Measurements from ENCODE around the gene MARCHF3.

The MARCHF3 gene

GRCh38 chr5:126959188-126959587 lies 71.2 kb downstream of the MARCHF3 start:
- no peak for TF ChIP-seq EZH2phosphoT487 (IDR thresholded peaks at IDR 0.05; ENCODE audit: borderline replicate concordance)
- no peak for TF ChIP-seq CTCF (conservative IDR thresholded peaks at IDR 0.05; ENCODE audit: low read length)
- Histone ChIP-seq H3K9ac (ENCODE audit: low read depth, low read length, poor library complexity, severe bottlenecking) (no peak overlapping the region), H3K4me3 (ENCODE audit: low read length, poor library complexity, severe bottlenecking) (no peak overlapping the region), H3K4me1 (ENCODE audit: insufficient read depth, low read length, poor library complexity, severe bottlenecking) (no peaks in the 10 kb centered on the region), H3K27me3 (ENCODE audit: insufficient read depth, low read length, poor library complexity, severe bottlenecking) (no peaks in the 10 kb centered on the region), H3K9me2 (replicated peaks; ENCODE audit: low read depth, low read length) (no peaks in the 10 kb centered on the region), H3F3A (ENCODE audit: low read depth) (no peaks in the 10 kb centered on the region; the same call in 1 of the 2 replicates), H2AFZ (ENCODE audit: low read length) (no peak overlapping the region), H3K9me3 (ENCODE audit: insufficient read depth, low read depth, low read length) (no peaks in the 10 kb centered on the region), H3K79me2 (ENCODE audit: insufficient read depth, low read length) (no peaks in the 10 kb centered on the region), H3K4me2 (ENCODE audit: low read depth, low read length, poor library complexity, severe bottlenecking) (no peak overlapping the region), H3K36me3 (ENCODE audit: insufficient read depth, low read length) (no peaks in the 10 kb centered on the region), H4K20me1 (ENCODE audit: insufficient read depth, low read length, poor library complexity, severe bottlenecking) (no peaks in the 10 kb centered on the region)

- no peaks in the 10 kb centered on the region for H3K36me3 ChIP-seq (ENCODE audit: insufficient read depth, low read length)
- H3K4me3 ChIP-seq (ENCODE audit: low read length, poor library complexity, severe bottlenecking), result no peak overlapping the region
- H3K4me1 ChIP-seq (ENCODE audit: insufficient read depth, low read length, poor library complexity, severe bottlenecking), result no peaks in the 10 kb centered on the region
- no peaks in the 10 kb centered on the region for H3K9me2 ChIP-seq (replicated peaks; ENCODE audit: low read depth, low read length)
- TF ChIP-seq CTCF (conservative IDR thresholded peaks at IDR 0.05; ENCODE audit: low read length) (no peak), EZH2phosphoT487 (IDR thresholded peaks at IDR 0.05; ENCODE audit: borderline replicate concordance) (no peak)
- no peak overlapping the region for H2AFZ ChIP-seq (ENCODE audit: low read length)
- H3K27me3 ChIP-seq (ENCODE audit: insufficient read depth, low read length, poor library complexity, severe bottlenecking), result no peaks in the 10 kb centered on the region
- H3K4me2 ChIP-seq (ENCODE audit: low read depth, low read length, poor library complexity, severe bottlenecking), result no peak overlapping the region
- H3F3A ChIP-seq (ENCODE audit: low read depth), result no peaks in the 10 kb centered on the region
- H3K9me3 ChIP-seq (ENCODE audit: insufficient read depth, low read depth, low read length), result no peaks in the 10 kb centered on the region
- H3K9ac ChIP-seq (ENCODE audit: low read depth, low read length, poor library complexity, severe bottlenecking), result no peak overlapping the region
- no peaks in the 10 kb centered on the region for H3K79me2 ChIP-seq (ENCODE audit: insufficient read depth, low read length)
- no peaks in the 10 kb centered on the region for H4K20me1 ChIP-seq (ENCODE audit: insufficient read depth, low read length, poor library complexity, severe bottlenecking)
Observed at GRCh38 chr5:126956991-126957390, 73.4 kb downstream of the MARCHF3 start.

- Histone ChIP-seq H4K20me1 (ENCODE audit: insufficient read depth, low read length, poor library complexity, severe bottlenecking) (no peaks in the 10 kb centered on the region), H3K4me3 (ENCODE audit: low read length, poor library complexity, severe bottlenecking) (no peak overlapping the region), H2AFZ (ENCODE audit: low read length) (no peak overlapping the region), H3F3A (ENCODE audit: low read depth) (no peaks in the 10 kb centered on the region), H3K36me3 (ENCODE audit: insufficient read depth, low read length) (no peaks in the 10 kb centered on the region), H3K4me1 (ENCODE audit: insufficient read depth, low read length, poor library complexity, severe bottlenecking) (no peaks in the 10 kb centered on the region), H3K27me3 (ENCODE audit: insufficient read depth, low read length, poor library complexity, severe bottlenecking) (no peaks in the 10 kb centered on the region), H3K9me2 (replicated peaks; ENCODE audit: low read depth, low read length) (no peaks in the 10 kb centered on the region), H3K4me2 (ENCODE audit: low read depth, low read length, poor library complexity, severe bottlenecking) (no peak overlapping the region), H3K79me2 (ENCODE audit: insufficient read depth, low read length) (no peaks in the 10 kb centered on the region), H3K9ac (ENCODE audit: low read depth, low read length, poor library complexity, severe bottlenecking) (no peak overlapping the region), H3K9me3 (ENCODE audit: insufficient read depth, low read depth, low read length) (no peaks in the 10 kb centered on the region)
- TF ChIP-seq CTCF (conservative IDR thresholded peaks at IDR 0.05; ENCODE audit: low read length) (no peak), EZH2phosphoT487 (IDR thresholded peaks at IDR 0.05; ENCODE audit: borderline replicate concordance) (no peak)
Observed at GRCh38 chr5:126954981-126955380, 75.4 kb downstream of the MARCHF3 start.

Measured in Loucy (cell line).